HCT116 (cell line): Measurements from ENCODE around the gene TSPAN3. TPM values are rescaled to one million over a fixed set of nuclear protein-coding genes. Genes with fewer than 3 reads are reported as not detected.

Source experiments
- ATAC-seq: fragments of 200-7000 bp; cut with Tn5 transposase; 2 replicates; pipeline ENCODE4 v1.9.1; 2020; ENCODE audit warnings: mild to moderate bottlenecking, moderate library complexity
- BruUV-seq: library from RNA; stranded (reverse); fragments of 400-500 nt; replicated peaks from 2 replicates; lab custom pipeline; 2021; lab: Mats Ljungman, UMichigan
- CTCF ChIA-PET: fragments of 300-600 bp; sonication (Branson Sonifier 250); formaldehyde crosslinking; loops from one replicate; lab custom pipeline; 2021; ENCODE audit warnings: antibody characterized with exemption; lab: Charles Lee
- POLR2A ChIA-PET: fragments of 300-600, 350-600 bp; sonication (Branson Sonifier 250); formaldehyde crosslinking; loops from one replicate; lab custom pipeline; 2021; ENCODE audit warnings: antibody characterized with exemption; lab: Charles Lee
- RAD21 ChIA-PET, 2 experiments: fragments of 300-600 bp; sonication (Branson Sonifier 250); formaldehyde crosslinking; loops; one replicate each; lab custom pipeline; 2023; ENCODE audit warnings: low total read pairs in 2 of 2; ENCODE audit not compliant: uncharacterized antibody in 2 of 2, unreplicated experiment in 2 of 2, low non-redundant PET in 1 of 2; lab: Charles Lee
- DNase-seq: peaks from one replicate; pipeline ENCODE4 v3.0.0-alpha.2; 2010; ENCODE audit warnings: low read depth, low spot score
- H2AFZ ChIP-seq: fragments of 200-600 bp; shearing (Covaris generic), sonication (generic); 2 replicates; pipeline ENCODE4 v1.6.1; 2017; ENCODE audit warnings: low read depth, mixed run types, mixed read lengths, antibody characterized with exemption, low read length; ENCODE audit not compliant: poor library complexity, severe bottlenecking
- H3K27ac ChIP-seq: 2 replicates; pipeline ENCODE4 v1.5.1; 2012; ENCODE audit warnings: low read depth, low read length
- H3K27me3 ChIP-seq: fragments of 200-600 bp; sonication (generic); 2 replicates; pipeline ENCODE4 v1.6.1; 2016; ENCODE audit warnings: mixed run types, low read length, mixed read lengths; ENCODE audit not compliant: insufficient read depth
- H3K36me3 ChIP-seq, 2 experiments: fragments of 200-500 bp in 1 of 2; fragments of 200-600 bp in 1 of 2; sonication (Bioruptor generic) in 1 of 2; sonication (generic) in 1 of 2; 2 replicates each; pipeline versions ENCODE4 v1.5.1 to v1.6.1; 2014 to 2016; ENCODE audit warnings: low read length in 2 of 2, inconsistent platforms in 1 of 2, mixed read lengths in 1 of 2, mixed run types in 1 of 2; ENCODE audit not compliant: insufficient read depth in 2 of 2, control insufficient read depth in 1 of 2
- H3K4me1 ChIP-seq, 2 experiments: fragments of 200-600 bp in 1 of 2; sonication (generic) in 1 of 2; 2 replicates each; pipeline versions ENCODE4 v1.5.1 to v1.6.1; 2012 to 2017; ENCODE audit warnings: low read length in 2 of 2, inconsistent platforms in 1 of 2, mild to moderate bottlenecking in 1 of 2, mixed read lengths in 1 of 2, mixed run types in 1 of 2, moderate library complexity in 1 of 2; ENCODE audit not compliant: insufficient read depth in 2 of 2, control insufficient read depth in 1 of 2
- H3K4me2 ChIP-seq: fragments of 200-600 bp; sonication (generic); 2 replicates; pipeline ENCODE4 v1.6.1; 2017; ENCODE audit warnings: mixed run types, low read length, mixed read lengths
- H3K4me3 ChIP-seq, 2 experiments: fragments of 200-600 bp in 1 of 2; sonication (generic) in 1 of 2; replicated peaks in 1 of 2; 2 replicates each; pipeline ENCODE4 v1.5.1; 2011 to 2016; ENCODE audit warnings: low read length in 2 of 2, control low read depth in 1 of 2, low read depth in 1 of 2, mild to moderate bottlenecking in 1 of 2, mixed read lengths in 1 of 2, mixed run types in 1 of 2
- H3K79me2 ChIP-seq: fragments of 200-600 bp; sonication (generic); 2 replicates; pipeline ENCODE4 v1.6.1; 2017; ENCODE audit warnings: mild to moderate bottlenecking, mixed run types, low read length, moderate library complexity, mixed read lengths; ENCODE audit not compliant: insufficient read depth
- H3K9ac ChIP-seq: fragments of 200-600 bp; sonication (generic); 2 replicates; pipeline ENCODE4 v1.6.1; 2016; ENCODE audit warnings: low read length, mixed read lengths
- H3K9me2 ChIP-seq: fragments of 200-600 bp; sonication (generic), shearing (Covaris generic); 2 replicates; pipeline ENCODE4 v1.6.1; 2017; ENCODE audit warnings: mixed run types, mild to moderate bottlenecking, moderate library complexity; ENCODE audit not compliant: insufficient read depth
- H3K9me3 ChIP-seq, 2 experiments: fragments of 200-500 bp in 1 of 2; fragments of 200-600 bp in 1 of 2; sonication (Bioruptor generic) in 1 of 2; sonication (generic) in 1 of 2; 2 replicates each; pipeline ENCODE4 v1.6.1; 2014 to 2017; ENCODE audit warnings: low read length in 2 of 2, mixed read lengths in 2 of 2, inconsistent platforms in 1 of 2, low read depth in 1 of 2, mild to moderate bottlenecking in 1 of 2, mixed run types in 1 of 2, moderate library complexity in 1 of 2; ENCODE audit not compliant: control insufficient read depth in 1 of 2, insufficient read depth in 1 of 2
- H4K20me1 ChIP-seq: fragments of 200-600 bp; sonication (generic), shearing (Covaris generic); 2 replicates; pipeline ENCODE4 v1.6.1; 2017; ENCODE audit warnings: mixed run types, mild to moderate bottlenecking, moderate library complexity; ENCODE audit not compliant: insufficient read depth
- CBX3 ChIP-seq: IDR thresholded peaks from 2 replicates; pipeline ENCODE4 v1.6.1; 2012; ENCODE audit warnings: low read depth
- CEBPB ChIP-seq: IDR thresholded peaks from 2 replicates; pipeline ENCODE4 v1.6.1; 2012; ENCODE audit warnings: low read depth
- EGR1 ChIP-seq: IDR thresholded peaks from 2 replicates; pipeline ENCODE4 v1.6.1; 2012; ENCODE audit warnings: low read depth
- EZH2 ChIP-seq: fragments of 200-600 bp; sonication (generic); IDR thresholded peaks from 2 replicates; pipeline ENCODE4 v1.6.1; 2017; ENCODE audit warnings: antibody characterized with exemption, mixed run types
- EZH2phosphoT487 ChIP-seq: fragments of 200-600 bp; IDR thresholded peaks from 2 replicates; pipeline ENCODE4 v1.6.1; 2018; ENCODE audit warnings: antibody characterized with exemption, borderline replicate concordance
- JUND ChIP-seq: IDR thresholded peaks from 2 replicates; pipeline ENCODE4 v1.6.1; 2012
- POLR2A ChIP-seq: IDR thresholded peaks from 2 replicates; pipeline ENCODE4 v1.7.0; 2011; ENCODE audit warnings: borderline replicate concordance; ENCODE audit not compliant: insufficient read depth, insufficient read length; ENCODE audit errors: extremely low read depth
- POLR2AphosphoS5 ChIP-seq: IDR thresholded peaks from 2 replicates; pipeline ENCODE4 v1.6.1; 2011; ENCODE audit warnings: mild to moderate bottlenecking, low read depth, low read length, moderate library complexity
- RAD21 ChIP-seq: IDR thresholded peaks from 2 replicates; pipeline ENCODE4 v1.6.1; 2012; ENCODE audit warnings: low read depth, mild to moderate bottlenecking
- SIN3A ChIP-seq: IDR thresholded peaks from 2 replicates; pipeline ENCODE4 v1.6.1; 2012; ENCODE audit warnings: low read depth
- SP1 ChIP-seq: IDR thresholded peaks from 2 replicates; pipeline ENCODE4 v1.6.1; 2012; ENCODE audit warnings: low read depth
- SRF ChIP-seq: IDR thresholded peaks from 2 replicates; pipeline ENCODE4 v1.6.1; 2012; ENCODE audit warnings: low read depth
- TCF7L2 ChIP-seq: IDR thresholded peaks from 2 replicates; pipeline ENCODE4 v1.7.0; 2011; ENCODE audit warnings: borderline replicate concordance, inconsistent platforms; ENCODE audit not compliant: insufficient read depth, insufficient read length; ENCODE audit errors: extremely low read depth
- YY1 ChIP-seq: IDR thresholded peaks from 2 replicates; pipeline ENCODE4 v1.6.1; 2011; ENCODE audit warnings: low read length, low read depth, moderate library complexity, mild to moderate bottlenecking; ENCODE audit not compliant: insufficient replicate concordance; ENCODE audit errors: extremely low read depth
- ZFX ChIP-seq: fragments of 450-650 bp; IDR thresholded peaks from 2 replicates; pipeline ENCODE4 v1.6.1; 2017
- ZNF274 ChIP-seq: fragments of 200-500 bp; sonication (Bioruptor generic); IDR thresholded peaks from 2 replicates; pipeline ENCODE4 v1.6.1; 2014; ENCODE audit warnings: mild to moderate bottlenecking, low read depth, low read length, inconsistent platforms
- intact Hi-C: fragments of 100-400 bp; cut with micrococcal nuclease; formaldehyde crosslinking; loops from 2 replicates; pipeline ENCODE4 v1.10.0; 2022
- total RNA-seq: library from RNA; stranded (reverse); gene quantifications from one replicate; pipeline ENCODE4 v1.2.1, GENCODE V29; 2021; ENCODE audit not compliant: unreplicated experiment
- TF ChIP-seq, protein P1 (sequence below): IDR thresholded peaks from 2 replicates; pipeline ENCODE4 v1.6.1; 2012
- TF ChIP-seq, protein P2 (sequence below): IDR thresholded peaks from 2 replicates; pipeline ENCODE4 v1.6.1; 2011; ENCODE audit warnings: mild to moderate bottlenecking, low read length, moderate library complexity; ENCODE audit not compliant: insufficient replicate concordance; ENCODE audit errors: extremely low read depth
- TF ChIP-seq, protein P3 (sequence below): IDR thresholded peaks from 2 replicates; pipeline ENCODE4 v1.6.1; 2012
- TF ChIP-seq, protein P4 (sequence below): IDR thresholded peaks from 2 replicates; pipeline ENCODE4 v1.6.1; 2012; ENCODE audit warnings: low read depth

TSPAN3 gene
- total RNA-seq, 1 experiment from 2014 or later, result 140 TPM

DNA sequence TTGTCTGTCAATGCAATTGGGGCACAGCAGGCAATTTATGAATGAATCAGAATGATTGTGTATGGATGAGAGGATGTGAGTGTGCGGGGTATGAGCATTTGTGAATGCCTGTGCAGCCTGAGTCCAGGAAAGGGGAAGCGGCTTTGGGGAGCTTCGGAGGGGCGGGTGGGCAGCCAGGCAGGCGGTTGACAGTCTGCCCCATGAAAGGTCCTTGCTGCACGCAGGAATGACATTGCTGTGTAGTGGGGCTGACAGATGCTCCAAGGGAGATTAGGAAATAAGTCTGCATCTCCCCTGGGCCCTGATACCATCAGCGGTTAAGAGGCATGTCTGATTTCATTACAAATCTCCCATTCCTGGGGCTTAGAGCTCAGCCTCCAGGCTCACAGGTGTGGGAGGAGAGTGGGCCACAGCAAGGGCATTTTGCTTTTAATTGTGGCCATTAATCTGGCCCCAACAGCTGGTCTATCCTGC, 26.4 kb upstream of the TSPAN3 start:
- no peak overlapping the region for H3K4me2 ChIP-seq
- H3K9me2 ChIP-seq, result no peaks in the 10 kb centered on the region
- no peak for TF ChIP-seq SRF
- TF ChIP-seq SIN3A, result no peak
- no peak for TF ChIP-seq CEBPB
- no peak for TF ChIP-seq SP1
- TF ChIP-seq, protein P1, sequence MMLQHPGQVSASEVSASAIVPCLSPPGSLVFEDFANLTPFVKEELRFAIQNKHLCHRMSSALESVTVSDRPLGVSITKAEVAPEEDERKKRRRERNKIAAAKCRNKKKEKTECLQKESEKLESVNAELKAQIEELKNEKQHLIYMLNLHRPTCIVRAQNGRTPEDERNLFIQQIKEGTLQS, result no peak
- TF ChIP-seq POLR2A, result no peak
- TF ChIP-seq EGR1, result no peak
- TF ChIP-seq, protein P2, sequence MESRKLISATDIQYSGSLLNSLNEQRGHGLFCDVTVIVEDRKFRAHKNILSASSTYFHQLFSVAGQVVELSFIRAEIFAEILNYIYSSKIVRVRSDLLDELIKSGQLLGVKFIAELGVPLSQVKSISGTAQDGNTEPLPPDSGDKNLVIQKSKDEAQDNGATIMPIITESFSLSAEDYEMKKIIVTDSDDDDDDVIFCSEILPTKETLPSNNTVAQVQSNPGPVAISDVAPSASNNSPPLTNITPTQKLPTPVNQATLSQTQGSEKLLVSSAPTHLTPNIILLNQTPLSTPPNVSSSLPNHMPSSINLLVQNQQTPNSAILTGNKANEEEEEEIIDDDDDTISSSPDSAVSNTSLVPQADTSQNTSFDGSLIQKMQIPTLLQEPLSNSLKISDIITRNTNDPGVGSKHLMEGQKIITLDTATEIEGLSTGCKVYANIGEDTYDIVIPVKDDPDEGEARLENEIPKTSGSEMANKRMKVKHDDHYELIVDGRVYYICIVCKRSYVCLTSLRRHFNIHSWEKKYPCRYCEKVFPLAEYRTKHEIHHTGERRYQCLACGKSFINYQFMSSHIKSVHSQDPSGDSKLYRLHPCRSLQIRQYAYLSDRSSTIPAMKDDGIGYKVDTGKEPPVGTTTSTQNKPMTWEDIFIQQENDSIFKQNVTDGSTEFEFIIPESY, result no peak
- no peak for TF ChIP-seq RAD21
- TF ChIP-seq ZFX, result no peak
- no peak for TF ChIP-seq TCF7L2
- no peak for TF ChIP-seq ZNF274
- TF ChIP-seq YY1, result no peak
- TF ChIP-seq, protein P3, sequence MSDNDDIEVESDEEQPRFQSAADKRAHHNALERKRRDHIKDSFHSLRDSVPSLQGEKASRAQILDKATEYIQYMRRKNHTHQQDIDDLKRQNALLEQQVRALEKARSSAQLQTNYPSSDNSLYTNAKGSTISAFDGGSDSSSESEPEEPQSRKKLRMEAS, result no peak
- TF ChIP-seq JUND, result no peak
- no peak for TF ChIP-seq EZH2phosphoT487
- TF ChIP-seq CBX3, result no peak
- TF ChIP-seq, protein P4, sequence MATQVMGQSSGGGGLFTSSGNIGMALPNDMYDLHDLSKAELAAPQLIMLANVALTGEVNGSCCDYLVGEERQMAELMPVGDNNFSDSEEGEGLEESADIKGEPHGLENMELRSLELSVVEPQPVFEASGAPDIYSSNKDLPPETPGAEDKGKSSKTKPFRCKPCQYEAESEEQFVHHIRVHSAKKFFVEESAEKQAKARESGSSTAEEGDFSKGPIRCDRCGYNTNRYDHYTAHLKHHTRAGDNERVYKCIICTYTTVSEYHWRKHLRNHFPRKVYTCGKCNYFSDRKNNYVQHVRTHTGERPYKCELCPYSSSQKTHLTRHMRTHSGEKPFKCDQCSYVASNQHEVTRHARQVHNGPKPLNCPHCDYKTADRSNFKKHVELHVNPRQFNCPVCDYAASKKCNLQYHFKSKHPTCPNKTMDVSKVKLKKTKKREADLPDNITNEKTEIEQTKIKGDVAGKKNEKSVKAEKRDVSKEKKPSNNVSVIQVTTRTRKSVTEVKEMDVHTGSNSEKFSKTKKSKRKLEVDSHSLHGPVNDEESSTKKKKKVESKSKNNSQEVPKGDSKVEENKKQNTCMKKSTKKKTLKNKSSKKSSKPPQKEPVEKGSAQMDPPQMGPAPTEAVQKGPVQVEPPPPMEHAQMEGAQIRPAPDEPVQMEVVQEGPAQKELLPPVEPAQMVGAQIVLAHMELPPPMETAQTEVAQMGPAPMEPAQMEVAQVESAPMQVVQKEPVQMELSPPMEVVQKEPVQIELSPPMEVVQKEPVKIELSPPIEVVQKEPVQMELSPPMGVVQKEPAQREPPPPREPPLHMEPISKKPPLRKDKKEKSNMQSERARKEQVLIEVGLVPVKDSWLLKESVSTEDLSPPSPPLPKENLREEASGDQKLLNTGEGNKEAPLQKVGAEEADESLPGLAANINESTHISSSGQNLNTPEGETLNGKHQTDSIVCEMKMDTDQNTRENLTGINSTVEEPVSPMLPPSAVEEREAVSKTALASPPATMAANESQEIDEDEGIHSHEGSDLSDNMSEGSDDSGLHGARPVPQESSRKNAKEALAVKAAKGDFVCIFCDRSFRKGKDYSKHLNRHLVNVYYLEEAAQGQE, result no peak
- TF ChIP-seq POLR2AphosphoS5, result no peak
- TF ChIP-seq EZH2, result no peak
- ChIA-PET RAD21 (no interaction called here), CTCF (no interaction called here), POLR2A (no interaction called here)
- H3K9me3 ChIP-seq, result no peaks in the 10 kb centered on the region
- H4K20me1 ChIP-seq, result no peaks in the 10 kb centered on the region
- no peaks in the 10 kb centered on the region for H3K36me3 ChIP-seq
- DNase-seq (no peak), ATAC-seq (no peak)
- no peaks in the 10 kb centered on the region for H3K4me1 ChIP-seq
- no TSS peak for BruUV-seq
- no peak overlapping the region for H3K4me3 ChIP-seq
- no peak overlapping the region for H2AFZ ChIP-seq
- H3K27ac ChIP-seq, result no peak overlapping the region
- H3K9ac ChIP-seq, result no peak overlapping the region
- intact Hi-C loops, result no loop called here
- no peaks in the 10 kb centered on the region for H3K27me3 ChIP-seq
- no peaks in the 10 kb centered on the region for H3K79me2 ChIP-seq
